Measurements from ENCODE around the gene RASD2.

RASD2 gene

GRCh38 chr22:35601743-35602615 is 61.3 kb downstream of the RASD2 start:
- Histone ChIP-seq H3K4me1 (peaks cover 22% of the 10 kb centered on the region), H3K4me3 (ENCODE audit: low read depth, low read length) (no peak overlapping the region), H3K9me3 (no peaks in the 10 kb centered on the region; the same call in 1 of the 2 replicates), H3K36me3 (no peaks in the 10 kb centered on the region), H3K27me3 (no peaks in the 10 kb centered on the region)
- no peak for DNase-seq
- no peak for TF ChIP-seq CTCF (IDR thresholded peaks at IDR 0.05; ENCODE audit: low read depth, low read length)

Data from BE2C (cell line).